ENCODE data around the gene ZNF217.
"Not testable (repeated sequence)": the region's sequence is repeated elsewhere in the genome, so short reads cannot be mapped to it uniquely, and the experiment has no call there.

GRCh38 chr20:53585004-53585569, 8.6 kb downstream of the ZNF217 start:
- not testable (repeated sequence) for TF ChIP-seq CTCF (IDR thresholded peaks at IDR 0.05; ENCODE audit: low read length); EZH2 (IDR thresholded peaks at IDR 0.05; ENCODE audit: borderline replicate concordance, low read length)
